B cell (primary cell): ENCODE measurements around the gene PTPRN2.
"Not testable (repeated sequence)": the region's sequence is repeated elsewhere in the genome, so short reads cannot be mapped to it uniquely, and the experiment has no call there.

Source experiments
- CTCF ChIP-seq: fragments of 200-600 bp; IDR thresholded peaks from one replicate; pipeline ENCODE4 v1.8.0; 2022; ENCODE audit warnings: antibody characterized with exemption, mild to moderate bottlenecking
- EZH2 ChIP-seq: IDR thresholded peaks from 2 replicates; pipeline ENCODE4 v1.6.1; 2012; ENCODE audit warnings: borderline replicate concordance, low read depth, mild to moderate bottlenecking, moderate library complexity, low read length; ENCODE audit not compliant: insufficient read depth, poor library complexity, severe bottlenecking

GRCh38 chr7:158341097-158341496 is 246.5 kb downstream of the PTPRN2 start:
- not testable (repeated sequence) for TF ChIP-seq CTCF, EZH2
